HG03159 (cell line): ENCODE data around the gene DNASE2.

Experiments
- ATAC-seq: cut with Tn5 transposase; IDR thresholded peaks from one replicate; pipeline ENCODE4 v1.9.1; 2021; ENCODE audit warnings: mild to moderate bottlenecking, moderate library complexity; ENCODE audit not compliant: unreplicated experiment

Gene DNASE2

DNA sequence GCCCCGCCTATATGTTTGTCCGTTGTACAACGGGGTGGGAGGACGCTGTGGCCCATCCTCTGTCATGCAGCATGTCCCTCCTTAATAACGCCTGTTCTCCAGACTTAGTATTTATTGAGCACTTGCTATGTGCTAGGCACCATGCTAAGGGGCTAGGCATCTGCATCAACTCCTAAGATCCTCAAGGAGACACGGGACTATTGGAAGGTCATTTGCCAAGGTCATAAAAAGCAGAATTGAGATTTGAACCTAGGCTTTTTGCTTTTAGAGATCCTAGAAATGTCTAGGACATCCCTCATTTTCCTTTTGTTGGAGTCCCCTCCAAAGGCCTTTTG, 44.8 kb downstream of the DNASE2 start:
- no peak for ATAC-seq

DNA sequence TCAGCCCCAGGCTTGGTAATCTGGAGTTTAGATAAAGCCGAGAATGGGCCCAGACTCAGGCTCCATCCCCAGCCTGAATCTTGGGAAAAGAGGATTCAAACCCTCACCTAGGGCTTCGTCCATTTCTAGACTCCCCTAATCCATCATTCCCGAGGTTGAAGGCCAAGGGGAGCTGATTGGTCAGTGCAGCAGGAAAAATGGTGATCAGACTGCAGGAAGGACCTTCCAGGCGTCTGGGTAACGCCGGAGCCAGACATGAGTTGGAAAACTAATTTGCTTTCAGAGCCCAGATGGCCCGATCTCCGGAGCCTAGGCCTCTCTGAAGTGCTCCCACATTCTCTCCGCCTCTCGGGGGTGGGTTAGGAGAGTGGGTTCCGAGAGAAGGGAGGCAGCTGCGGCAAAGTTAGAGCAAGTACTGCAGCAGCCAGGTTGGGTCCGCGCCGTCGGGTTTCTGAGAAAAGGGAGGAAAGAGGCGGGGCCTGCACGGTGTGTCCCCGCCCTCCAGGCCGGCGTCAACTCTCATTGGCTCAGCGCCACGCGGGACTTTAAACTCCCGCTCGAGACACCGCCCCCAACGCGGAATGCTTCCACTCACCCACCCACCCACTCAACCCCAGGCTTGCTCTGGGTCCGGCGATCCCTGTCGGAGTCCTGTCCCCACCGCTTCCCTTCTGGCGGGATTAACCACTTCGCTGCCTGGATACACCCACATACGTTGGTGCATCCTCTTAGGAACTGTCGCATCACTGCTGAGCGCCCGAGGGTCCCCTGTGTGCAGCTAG, 46.1 kb downstream of the DNASE2 start:
- ATAC-seq, result no peak

DNA sequence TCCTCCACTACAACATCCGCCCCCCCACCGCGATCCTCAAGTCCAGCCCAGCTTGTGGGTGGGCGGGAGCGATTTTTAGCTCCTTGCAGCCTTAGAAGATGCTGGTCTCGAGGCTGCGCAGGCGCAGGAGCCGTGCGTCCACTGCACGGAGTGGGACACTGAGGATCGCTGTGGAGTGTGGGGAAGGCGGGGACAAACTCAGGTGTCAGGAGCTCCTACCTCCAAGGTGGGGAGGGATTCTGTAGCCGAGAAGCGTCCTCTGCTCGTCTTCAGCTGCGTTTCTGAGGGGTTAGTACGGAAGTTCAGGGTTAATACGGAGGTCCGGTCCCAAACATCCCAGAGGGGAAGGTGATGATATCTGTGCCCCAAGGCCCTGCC, 46.7 kb downstream of the DNASE2 start, which contains the start of gene RTBDN:
RTBDN (minus strand) TSS at position 14 of the 378 bp plus-strand sequence. CDS start 4,600 bp downstream, outside the sequence.
- no peak for ATAC-seq

DNA sequence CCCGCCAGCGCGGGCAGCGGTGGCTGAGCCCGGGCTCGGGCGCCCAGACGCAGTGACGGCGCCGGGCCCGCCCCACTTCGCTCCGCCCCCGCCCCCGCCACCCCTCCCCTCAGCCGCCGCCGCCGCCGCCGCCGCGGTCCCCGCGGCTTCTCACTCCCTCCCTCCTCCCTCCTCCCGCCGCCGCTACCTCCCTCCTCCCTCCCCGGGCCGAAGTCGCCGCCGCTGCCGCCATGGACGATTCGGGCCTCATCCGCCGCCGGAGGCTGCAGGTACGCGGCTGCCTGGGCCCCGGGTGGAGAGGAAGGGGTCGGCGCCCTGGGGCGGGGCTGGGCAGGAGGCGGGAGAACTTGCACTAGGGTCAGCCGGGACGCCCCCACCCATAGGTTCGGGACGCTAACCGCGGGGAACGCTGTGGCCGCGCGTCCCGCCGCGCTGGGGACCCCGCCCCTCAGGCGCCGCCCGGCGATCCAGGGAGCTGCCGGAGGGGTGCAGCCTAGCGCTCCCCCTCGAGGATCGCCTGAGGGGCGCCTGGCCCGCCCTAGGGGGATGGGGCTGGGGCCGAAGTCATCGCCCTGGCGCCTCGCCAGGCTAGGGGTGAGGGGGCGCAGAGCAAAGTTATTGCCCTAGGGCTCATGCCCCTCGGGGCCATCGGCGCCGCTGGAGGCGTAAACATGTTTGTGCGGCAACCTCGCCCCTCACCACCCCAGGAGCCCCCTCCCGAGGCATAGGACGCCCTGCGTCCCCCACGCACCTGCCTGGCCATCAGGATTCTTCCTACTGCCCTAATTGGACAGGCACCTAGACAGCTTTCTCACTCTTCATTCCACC, 47.3 kb downstream of the DNASE2 start:
- ATAC-seq, result no peak

DNA sequence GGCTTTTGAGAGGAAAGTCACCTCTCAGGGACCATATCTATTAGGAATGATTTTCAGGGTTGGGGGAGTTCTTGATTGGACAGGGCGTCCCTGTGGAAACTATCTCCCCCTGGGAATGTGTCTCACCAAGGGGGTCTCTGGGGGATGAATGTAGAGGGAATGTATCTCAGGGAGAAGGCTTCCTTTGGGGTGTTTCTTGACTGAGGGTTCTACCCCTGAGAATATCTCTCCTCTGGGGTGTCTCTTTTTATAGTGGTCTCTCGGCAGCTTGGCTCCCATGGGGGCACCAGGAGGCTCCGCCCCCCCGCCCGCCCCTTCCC, 47.9 kb downstream of the DNASE2 start:
- ATAC-seq, result no peak

DNA sequence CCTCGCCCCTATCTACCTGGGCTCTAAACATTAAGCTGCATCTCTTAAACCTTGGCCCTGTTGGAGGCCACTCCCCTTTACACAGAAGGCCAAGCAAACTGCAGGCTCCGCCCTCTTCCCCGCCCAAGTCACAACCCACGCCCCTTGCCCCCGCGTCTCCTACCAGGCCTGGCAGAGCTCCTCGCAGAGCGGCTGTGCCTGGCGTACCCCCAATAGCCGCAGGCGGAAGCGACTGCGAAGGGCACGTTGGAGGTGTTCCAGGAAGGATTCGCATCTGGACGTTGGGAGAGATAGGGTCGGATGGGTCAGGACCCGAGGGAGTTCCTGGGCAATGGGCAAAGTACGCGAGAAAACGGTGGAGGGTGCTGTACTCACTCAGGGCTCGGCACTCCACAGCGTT, 52.8 kb downstream of the DNASE2 start:
- ATAC-seq, result no peak

DNA sequence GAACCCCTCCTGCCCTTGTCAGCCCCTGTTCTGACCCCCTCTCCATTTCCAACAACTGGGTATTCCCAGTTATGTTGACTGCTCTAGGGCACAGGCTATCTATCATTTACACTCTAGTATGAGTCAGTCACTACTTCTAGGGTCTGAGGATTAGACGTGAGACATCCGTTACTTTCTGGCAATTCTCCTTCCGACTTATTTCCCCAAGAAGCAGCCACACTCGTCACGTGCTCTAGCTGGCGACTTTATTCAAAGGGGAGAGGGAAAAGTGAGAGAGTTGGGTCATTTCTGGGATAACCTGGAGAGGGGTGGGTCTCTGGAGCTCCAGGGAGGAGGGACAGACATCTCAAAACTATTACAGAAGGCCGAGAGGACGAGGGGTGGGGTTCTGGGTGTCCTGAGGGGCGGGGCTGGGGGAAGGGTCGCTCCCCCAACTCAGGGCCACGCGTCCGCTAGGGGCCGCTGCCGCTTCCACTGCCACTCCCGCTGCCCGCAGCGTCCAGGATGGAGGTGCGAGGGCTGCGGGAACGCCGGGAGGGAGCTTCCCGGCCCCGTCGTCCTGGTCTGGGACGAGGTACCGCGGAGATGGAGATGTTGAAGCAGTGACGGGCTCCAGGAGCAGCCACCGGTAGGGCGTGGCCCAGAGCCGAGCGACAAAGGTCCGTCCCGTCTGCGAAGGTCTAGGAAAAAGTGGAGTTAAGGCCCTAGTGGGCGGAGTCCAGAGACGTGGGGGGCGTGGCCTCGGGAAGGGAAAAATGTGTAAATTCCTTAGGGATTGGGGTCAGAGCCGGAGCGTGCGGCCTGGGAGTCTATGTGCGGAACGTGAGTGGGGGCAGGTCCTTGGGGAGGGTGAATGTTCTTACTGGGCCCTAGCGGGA, 55.8 kb downstream of the DNASE2 start:
- no peak for ATAC-seq
